SK-N-SH (cell line): ENCODE data around the gene C3orf20. TPM values are rescaled to one million over a fixed set of nuclear protein-coding genes. Genes with fewer than 3 reads are reported as not detected.
A peak's percentile ranks its signal among the peaks of the same experiment; 100 is the strongest.

Experiments used
- CTCF ChIA-PET: fragments of 300-600, 350-600 bp; formaldehyde crosslinking; extraction: SDS; loops from one replicate; lab custom pipeline; 2021; lab: Yijun Ruan, JAX
- POLR2A ChIA-PET: fragments of 350-600 bp; sonication (Branson Sonifier 250); formaldehyde crosslinking; extraction: SDS; loops from one replicate; lab custom pipeline; 2020; ENCODE audit warnings: antibody characterized with exemption, inconsistent platforms; lab: Yijun Ruan, JAX
- DNase-seq: peaks from one replicate; pipeline ENCODE4 v3.0.0; 2012
- H2AFZ ChIP-seq: fragments of 200-600 bp; sonication (generic); 2 replicates; pipeline ENCODE4 v1.8.1; 2016; ENCODE audit warnings: antibody characterized with exemption, mild to moderate bottlenecking, low read depth
- H3F3A ChIP-seq: fragments of 200-600 bp; sonication (generic); replicated peaks from 2 replicates; pipeline ENCODE3; 2016; ENCODE audit warnings: antibody characterized with exemption, mild to moderate bottlenecking; ENCODE audit not compliant: insufficient read depth
- H3K27ac ChIP-seq, 2 experiments: fragments of 200-500 bp in 1 of 2; fragments of 200-600 bp in 1 of 2; sonication (Bioruptor generic) in 1 of 2; sonication (generic), shearing (Covaris generic) in 1 of 2; 2 replicates each; pipeline versions ENCODE4 v1.5.1 to v1.6.1; 2014 to 2016; ENCODE audit warnings: low read depth in 2 of 2, inconsistent platforms in 1 of 2, low read length in 1 of 2, mild to moderate bottlenecking in 1 of 2, mixed read lengths in 1 of 2
- H3K27me3 ChIP-seq: fragments of 200-600 bp; sonication (generic), shearing (Covaris generic); 2 replicates; pipeline ENCODE4 v1.6.1; 2016; ENCODE audit warnings: mixed run types; ENCODE audit not compliant: insufficient read depth
- H3K36me3 ChIP-seq, 2 experiments: fragments of 200-500 bp in 1 of 2; fragments of 200-600 bp in 1 of 2; sonication (Bioruptor generic) in 1 of 2; sonication (generic) in 1 of 2; replicated peaks in 1 of 2; 2 replicates each; pipeline versions ENCODE3 to v1.5.1; 2014 to 2016; ENCODE audit warnings: low read length in 1 of 2, mild to moderate bottlenecking in 1 of 2; ENCODE audit not compliant: insufficient read depth in 2 of 2, control insufficient read depth in 1 of 2
- H3K4me1 ChIP-seq, 2 experiments: fragments of 200-500 bp in 1 of 2; fragments of 200-600 bp in 1 of 2; sonication (Bioruptor generic) in 1 of 2; sonication (generic), shearing (Covaris generic) in 1 of 2; 2 replicates each; pipeline versions ENCODE4 v1.5.1 to v1.6.1; 2014 to 2016; ENCODE audit warnings: low read depth in 1 of 2, low read length in 1 of 2, mixed run types in 1 of 2; ENCODE audit not compliant: insufficient read depth in 2 of 2, control insufficient read depth in 1 of 2
- H3K4me2 ChIP-seq: fragments of 200-600 bp; sonication (generic), shearing (Covaris generic); 2 replicates; pipeline ENCODE4 v1.6.1; 2017; ENCODE audit warnings: mixed run types
- H3K4me3 ChIP-seq, 2 experiments: fragments of 200-500 bp in 1 of 2; fragments of 200-600 bp in 1 of 2; sonication (Bioruptor generic) in 1 of 2; sonication (generic), shearing (Covaris generic) in 1 of 2; 2 replicates each; pipeline versions ENCODE4 v1.5.1 to v1.8.1; 2014 to 2016; ENCODE audit warnings: low read depth in 2 of 2, inconsistent platforms in 1 of 2, low read length in 1 of 2, mild to moderate bottlenecking in 1 of 2, mixed read lengths in 1 of 2, moderate library complexity in 1 of 2
- H3K79me2 ChIP-seq: fragments of 200-600 bp; sonication (generic); 2 replicates; pipeline ENCODE4 v1.8.1; 2017; ENCODE audit warnings: mild to moderate bottlenecking; ENCODE audit not compliant: insufficient read depth
- H3K9ac ChIP-seq: fragments of 200-600 bp; sonication (generic); 2 replicates; pipeline ENCODE4 v1.6.1; 2017; ENCODE audit warnings: mixed run types
- H3K9me2 ChIP-seq: fragments of 200-600 bp; sonication (generic); 2 replicates; pipeline ENCODE4 v1.6.1; 2017; ENCODE audit warnings: mixed run types
- H3K9me3 ChIP-seq: fragments of 200-600 bp; sonication (generic); 2 replicates; pipeline ENCODE4 v1.6.1; 2017; ENCODE audit warnings: mixed run types, mild to moderate bottlenecking, moderate library complexity
- H4K20me1 ChIP-seq: fragments of 200-600 bp; sonication (generic); 2 replicates; pipeline ENCODE4 v1.6.1; 2017; ENCODE audit warnings: mild to moderate bottlenecking, mixed run types; ENCODE audit not compliant: insufficient read depth
- CHD2 ChIP-seq: fragments of 150-350 bp; IDR thresholded peaks from 2 replicates; pipeline ENCODE4 v1.6.1; 2018; ENCODE audit warnings: low read length; ENCODE audit not compliant: partially characterized antibody
- ELF1 ChIP-seq: IDR thresholded peaks from 2 replicates; pipeline ENCODE4 v1.4.0; 2012
- EP300 ChIP-seq, 2 experiments: IDR thresholded peaks; 2 replicates each; pipeline versions ENCODE4 v1.4.0 to v1.6.1; 2012; ENCODE audit warnings: borderline replicate concordance in 1 of 2, low read depth in 1 of 2, low read length in 1 of 2
- FOSL2 ChIP-seq: IDR thresholded peaks from 2 replicates; pipeline ENCODE4 v1.4.0; 2012; ENCODE audit warnings: low read depth, mild to moderate bottlenecking, moderate library complexity, borderline replicate concordance
- FOXJ3 ChIP-seq: sonication (generic); formaldehyde crosslinking; IDR thresholded peaks from 2 replicates; pipeline ENCODE4 v1.5.1; 2020; ENCODE audit warnings: mild to moderate bottlenecking, missing genetic modification reagents
- FOXM1 ChIP-seq: IDR thresholded peaks from 2 replicates; pipeline ENCODE4 v1.4.0; 2012; ENCODE audit warnings: low read depth, mild to moderate bottlenecking
- GATA2 ChIP-seq: sonication (generic); formaldehyde crosslinking; IDR thresholded peaks from 2 replicates; pipeline ENCODE4 v1.5.0; 2020; ENCODE audit warnings: mild to moderate bottlenecking, missing genetic modification reagents
- MAX ChIP-seq: IDR thresholded peaks from 2 replicates; pipeline ENCODE4 v1.4.0; 2012; ENCODE audit warnings: low read depth
- MEF2A ChIP-seq: IDR thresholded peaks from 2 replicates; pipeline ENCODE4 v1.4.0; 2012; ENCODE audit warnings: low read depth, borderline replicate concordance
- MXI1 ChIP-seq: IDR thresholded peaks from 2 replicates; pipeline ENCODE4 v1.6.1; 2012; ENCODE audit warnings: mild to moderate bottlenecking, low read depth, low read length, improper control_type of control experiment
- NFIC ChIP-seq: IDR thresholded peaks from 2 replicates; pipeline ENCODE4 v1.4.0; 2012; ENCODE audit warnings: borderline replicate concordance
- POLR2AphosphoS5 ChIP-seq: IDR thresholded peaks from 2 replicates; pipeline ENCODE4 v1.6.1; 2012; ENCODE audit warnings: low read depth, low read length
- RCOR1 ChIP-seq: fragments of 150-350 bp; IDR thresholded peaks from 2 replicates; pipeline ENCODE4 v1.6.1; 2017; ENCODE audit warnings: antibody characterized with exemption, low read length
- TEAD4 ChIP-seq: IDR thresholded peaks from 2 replicates; pipeline ENCODE4 v1.4.0; 2012; ENCODE audit warnings: mild to moderate bottlenecking, borderline replicate concordance; ENCODE audit not compliant: insufficient read depth
- WGBS: methylation state at CpG from one replicate; pipeline ENCODE4 v1.1.6; 2017; ENCODE audit warnings: low lambda C conversion rate; 5-methylcytosine and 5-hydroxymethylcytosine counted together
- polyA plus RNA-seq, 3 experiments: library from polyadenylated mRNA; depleted of rRNA; stranded (reverse); fragments of >200 nt; gene quantifications; 2 replicates each; pipeline ENCODE4 v1.2.3, GENCODE V29; 2012
- TF ChIP-seq, protein P1 (sequence below): fragments of 150-350 bp; IDR thresholded peaks from 2 replicates; pipeline ENCODE4 v1.6.1; 2016; ENCODE audit warnings: mild to moderate bottlenecking, low read depth, low read length
- TF ChIP-seq, protein P2 (sequence below): IDR thresholded peaks from 2 replicates; pipeline ENCODE4 v1.6.1; 2012; ENCODE audit warnings: mild to moderate bottlenecking, low read depth, low read length, moderate library complexity
- TF ChIP-seq, protein P3 (sequence below): IDR thresholded peaks from 2 replicates; pipeline ENCODE4 v1.4.0; 2012; ENCODE audit warnings: low read depth, borderline replicate concordance
- TF ChIP-seq, protein P4 (sequence below): IDR thresholded peaks from 2 replicates; pipeline ENCODE4 v1.4.0; 2012; ENCODE audit warnings: low read depth, borderline replicate concordance

The C3orf20 gene
- polyA plus RNA-seq, 1 of the 3 experiments (the other 2 are of a cell fraction): not detected

DNA sequence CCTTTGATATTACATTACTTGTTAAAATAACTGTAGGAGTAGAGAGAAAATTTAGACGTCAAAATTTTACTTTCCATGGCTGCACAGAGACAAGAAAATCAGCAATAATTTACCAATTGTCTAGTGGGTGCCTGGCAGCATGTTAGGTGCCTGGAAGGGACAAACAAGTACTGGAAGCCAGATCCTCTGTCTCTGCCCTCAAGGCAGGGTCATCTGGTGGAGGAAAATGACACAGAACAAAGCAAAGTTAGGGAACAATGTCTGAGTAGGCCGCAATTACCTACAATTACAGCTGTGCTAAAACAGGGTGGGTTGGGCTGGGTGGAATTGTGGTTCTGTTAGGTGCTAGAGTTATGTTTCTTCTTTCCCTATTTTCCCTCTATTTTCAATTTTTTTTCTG lies 16.0 kb upstream of the C3orf20 start:
- H3K4me2 ChIP-seq: no peak overlapping the region
- no peak overlapping the region for H3K4me3 ChIP-seq
- H3K79me2 ChIP-seq: peaks cover 3% of the 10 kb centered on the region; the same call in 1 of the 2 replicates
- peak; percentile 50 for TF ChIP-seq CHD2
- TF ChIP-seq, protein P1, sequence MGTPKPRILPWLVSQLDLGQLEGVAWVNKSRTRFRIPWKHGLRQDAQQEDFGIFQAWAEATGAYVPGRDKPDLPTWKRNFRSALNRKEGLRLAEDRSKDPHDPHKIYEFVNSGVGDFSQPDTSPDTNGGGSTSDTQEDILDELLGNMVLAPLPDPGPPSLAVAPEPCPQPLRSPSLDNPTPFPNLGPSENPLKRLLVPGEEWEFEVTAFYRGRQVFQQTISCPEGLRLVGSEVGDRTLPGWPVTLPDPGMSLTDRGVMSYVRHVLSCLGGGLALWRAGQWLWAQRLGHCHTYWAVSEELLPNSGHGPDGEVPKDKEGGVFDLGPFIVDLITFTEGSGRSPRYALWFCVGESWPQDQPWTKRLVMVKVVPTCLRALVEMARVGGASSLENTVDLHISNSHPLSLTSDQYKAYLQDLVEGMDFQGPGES: no peak
- TF ChIP-seq FOXJ3 (CRISPR knock-in tag): 0 out of 2 replicates have a peak, but pooled peaks have one; percentile 37
- 0 out of 2 replicates have a peak, but pooled peaks have one; percentile 15 for TF ChIP-seq MXI1
- TF ChIP-seq RCOR1: peak; percentile 51; the same call in 1 of the 2 replicates
- TF ChIP-seq EP300 (IDR thresholded peaks at IDR 0.05; ENCODE audit: borderline replicate concordance in 1 of 2, low read depth in 1 of 2, low read length in 1 of 2): peak in 1 of 2 experiments; percentile 71; a peak in 2 of 4 replicates
- TF ChIP-seq, protein P2, sequence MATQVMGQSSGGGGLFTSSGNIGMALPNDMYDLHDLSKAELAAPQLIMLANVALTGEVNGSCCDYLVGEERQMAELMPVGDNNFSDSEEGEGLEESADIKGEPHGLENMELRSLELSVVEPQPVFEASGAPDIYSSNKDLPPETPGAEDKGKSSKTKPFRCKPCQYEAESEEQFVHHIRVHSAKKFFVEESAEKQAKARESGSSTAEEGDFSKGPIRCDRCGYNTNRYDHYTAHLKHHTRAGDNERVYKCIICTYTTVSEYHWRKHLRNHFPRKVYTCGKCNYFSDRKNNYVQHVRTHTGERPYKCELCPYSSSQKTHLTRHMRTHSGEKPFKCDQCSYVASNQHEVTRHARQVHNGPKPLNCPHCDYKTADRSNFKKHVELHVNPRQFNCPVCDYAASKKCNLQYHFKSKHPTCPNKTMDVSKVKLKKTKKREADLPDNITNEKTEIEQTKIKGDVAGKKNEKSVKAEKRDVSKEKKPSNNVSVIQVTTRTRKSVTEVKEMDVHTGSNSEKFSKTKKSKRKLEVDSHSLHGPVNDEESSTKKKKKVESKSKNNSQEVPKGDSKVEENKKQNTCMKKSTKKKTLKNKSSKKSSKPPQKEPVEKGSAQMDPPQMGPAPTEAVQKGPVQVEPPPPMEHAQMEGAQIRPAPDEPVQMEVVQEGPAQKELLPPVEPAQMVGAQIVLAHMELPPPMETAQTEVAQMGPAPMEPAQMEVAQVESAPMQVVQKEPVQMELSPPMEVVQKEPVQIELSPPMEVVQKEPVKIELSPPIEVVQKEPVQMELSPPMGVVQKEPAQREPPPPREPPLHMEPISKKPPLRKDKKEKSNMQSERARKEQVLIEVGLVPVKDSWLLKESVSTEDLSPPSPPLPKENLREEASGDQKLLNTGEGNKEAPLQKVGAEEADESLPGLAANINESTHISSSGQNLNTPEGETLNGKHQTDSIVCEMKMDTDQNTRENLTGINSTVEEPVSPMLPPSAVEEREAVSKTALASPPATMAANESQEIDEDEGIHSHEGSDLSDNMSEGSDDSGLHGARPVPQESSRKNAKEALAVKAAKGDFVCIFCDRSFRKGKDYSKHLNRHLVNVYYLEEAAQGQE: no peak
- H3K9me2 ChIP-seq: no peaks in the 10 kb centered on the region
- H3K9ac ChIP-seq: no peak overlapping the region
- H3K9me3 ChIP-seq: no peaks in the 10 kb centered on the region
- CTCF ChIA-PET: interaction anchor here (1.0 to 5.6 kb wide), 2 partner anchors 15 to 198 kb away, joined by 3 to 35 read pairs; partner anchors contain the start of gene C3orf20
- no peak overlapping the region for H2AFZ ChIP-seq
- peaks cover 0 to 15% of the 10 kb centered on the region in 2 experiments; a peak in 2 of 4 replicates for H3K4me1 ChIP-seq
- POLR2A ChIA-PET: no interaction called here
- H3K27ac ChIP-seq: peak overlapping the region in 1 of 2 experiments; percentile 51; a peak in 2 of 4 replicates
- DNase-seq: peak; percentile 47
- H4K20me1 ChIP-seq: no peaks in the 10 kb centered on the region; the same call in 1 of the 2 replicates
- H3F3A ChIP-seq: no peaks in the 10 kb centered on the region
- H3K36me3 ChIP-seq: peaks cover 83 to 92% of the 10 kb centered on the region in 2 experiments
- no peaks in the 10 kb centered on the region for H3K27me3 ChIP-seq
- WGBS: 50% methylated on average over 2 of the region's 2 CpGs

GRCh38 chr3:14660942-14661341 lies 14.0 kb upstream of the C3orf20 start:
- H3K4me2 ChIP-seq: no peak overlapping the region
- WGBS: 83% methylated on average over 4 of the region's 4 CpGs
- H3K4me3 ChIP-seq: no peak overlapping the region
- no peak for TF ChIP-seq FOSL2
- TF ChIP-seq, protein P3, sequence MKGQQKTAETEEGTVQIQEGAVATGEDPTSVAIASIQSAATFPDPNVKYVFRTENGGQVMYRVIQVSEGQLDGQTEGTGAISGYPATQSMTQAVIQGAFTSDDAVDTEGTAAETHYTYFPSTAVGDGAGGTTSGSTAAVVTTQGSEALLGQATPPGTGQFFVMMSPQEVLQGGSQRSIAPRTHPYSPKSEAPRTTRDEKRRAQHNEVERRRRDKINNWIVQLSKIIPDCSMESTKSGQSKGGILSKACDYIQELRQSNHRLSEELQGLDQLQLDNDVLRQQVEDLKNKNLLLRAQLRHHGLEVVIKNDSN: no peak
- no peak for TF ChIP-seq MAX
- TF ChIP-seq RCOR1: no peak
- no peak for TF ChIP-seq TEAD4
- no peak for TF ChIP-seq MXI1
- TF ChIP-seq MEF2A: no peak
- TF ChIP-seq ELF1: no peak
- no peak for TF ChIP-seq NFIC
- no peak for TF ChIP-seq POLR2AphosphoS5
- no peak for TF ChIP-seq FOXM1
- TF ChIP-seq GATA2: no peak
- TF ChIP-seq, protein P4, sequence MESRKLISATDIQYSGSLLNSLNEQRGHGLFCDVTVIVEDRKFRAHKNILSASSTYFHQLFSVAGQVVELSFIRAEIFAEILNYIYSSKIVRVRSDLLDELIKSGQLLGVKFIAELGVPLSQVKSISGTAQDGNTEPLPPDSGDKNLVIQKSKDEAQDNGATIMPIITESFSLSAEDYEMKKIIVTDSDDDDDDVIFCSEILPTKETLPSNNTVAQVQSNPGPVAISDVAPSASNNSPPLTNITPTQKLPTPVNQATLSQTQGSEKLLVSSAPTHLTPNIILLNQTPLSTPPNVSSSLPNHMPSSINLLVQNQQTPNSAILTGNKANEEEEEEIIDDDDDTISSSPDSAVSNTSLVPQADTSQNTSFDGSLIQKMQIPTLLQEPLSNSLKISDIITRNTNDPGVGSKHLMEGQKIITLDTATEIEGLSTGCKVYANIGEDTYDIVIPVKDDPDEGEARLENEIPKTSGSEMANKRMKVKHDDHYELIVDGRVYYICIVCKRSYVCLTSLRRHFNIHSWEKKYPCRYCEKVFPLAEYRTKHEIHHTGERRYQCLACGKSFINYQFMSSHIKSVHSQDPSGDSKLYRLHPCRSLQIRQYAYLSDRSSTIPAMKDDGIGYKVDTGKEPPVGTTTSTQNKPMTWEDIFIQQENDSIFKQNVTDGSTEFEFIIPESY: no peak
- TF ChIP-seq, all 33 proteins: peak for 0
- Histone ChIP-seq H3K9ac (no peak overlapping the region), H3K9me2 (no peaks in the 10 kb centered on the region), H2AFZ (no peak overlapping the region), H3K79me2 (no peaks in the 10 kb centered on the region), H3K4me1 (peaks cover 0 to 15% of the 10 kb centered on the region in 2 experiments; a peak in 2 of 4 replicates), H3K36me3 (peaks cover 78 to 93% of the 10 kb centered on the region in 2 experiments), H3K27ac (no peak overlapping the region), H3K27me3 (no peaks in the 10 kb centered on the region), H3F3A (no peaks in the 10 kb centered on the region), H3K9me3 (no peaks in the 10 kb centered on the region), H4K20me1 (no peaks in the 10 kb centered on the region; the same call in 1 of the 2 replicates)
- CTCF ChIA-PET: interaction anchor here (1.1 to 5.6 kb wide), 5 partner anchors 13 to 265 kb away, joined by 3 to 35 read pairs (median 4); partner anchors contain the start of gene C3orf20
- POLR2A ChIA-PET: no interaction called here
- no peak for DNase-seq
